Right kidney (tissue), 1 donor: ENCODE data around the gene MACROD2.
"Not testable (repeated sequence)": the region's sequence is repeated elsewhere in the genome, so short reads cannot be mapped to it uniquely, and the experiment has no call there.

Source experiments
- DNase-seq: peaks from one replicate; pipeline ENCODE4 v3.0.0-alpha.2; 2016

Gene MACROD2

GRCh38 chr20:14189794-14190402, 194.6 kb downstream of the MACROD2 start:
- peak; percentile 7 for DNase-seq

DNA sequence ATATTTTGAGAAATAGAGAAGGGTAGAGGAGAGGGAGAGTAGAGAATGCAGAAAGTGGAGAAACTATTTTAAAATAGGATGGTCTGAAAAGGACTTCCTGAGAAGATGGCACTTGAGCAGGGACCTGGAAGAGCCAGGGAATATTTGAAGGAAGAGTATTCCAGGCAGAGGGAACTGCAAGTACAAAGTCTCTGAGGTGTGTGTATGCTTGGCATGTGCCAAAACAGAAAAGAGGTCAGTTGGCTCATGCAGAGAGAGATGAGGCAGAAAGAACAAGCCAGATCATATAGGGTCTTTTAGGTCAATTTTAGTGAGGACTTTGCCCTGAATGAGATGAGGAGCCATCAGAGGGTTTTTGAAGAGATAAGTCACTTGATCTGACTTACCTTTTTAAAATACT, 196.2 kb downstream of the MACROD2 start:
- DNase-seq = no peak

GRCh38 chr20:14193443-14193842, 198.1 kb downstream of the MACROD2 start:
- no peak for DNase-seq

- DNase-seq = no peak
Observed at GRCh38 chr20:14193885-14194284, 198.6 kb downstream of the MACROD2 start.

GRCh38 chr20:14197097-14197496, 201.8 kb downstream of the MACROD2 start:
- no peak for DNase-seq

- no peak for DNase-seq
Observed at GRCh38 chr20:14198416-14198815, 203.1 kb downstream of the MACROD2 start.

- DNase-seq = no peak
Observed at GRCh38 chr20:14199111-14199510, 203.8 kb downstream of the MACROD2 start.

DNA sequence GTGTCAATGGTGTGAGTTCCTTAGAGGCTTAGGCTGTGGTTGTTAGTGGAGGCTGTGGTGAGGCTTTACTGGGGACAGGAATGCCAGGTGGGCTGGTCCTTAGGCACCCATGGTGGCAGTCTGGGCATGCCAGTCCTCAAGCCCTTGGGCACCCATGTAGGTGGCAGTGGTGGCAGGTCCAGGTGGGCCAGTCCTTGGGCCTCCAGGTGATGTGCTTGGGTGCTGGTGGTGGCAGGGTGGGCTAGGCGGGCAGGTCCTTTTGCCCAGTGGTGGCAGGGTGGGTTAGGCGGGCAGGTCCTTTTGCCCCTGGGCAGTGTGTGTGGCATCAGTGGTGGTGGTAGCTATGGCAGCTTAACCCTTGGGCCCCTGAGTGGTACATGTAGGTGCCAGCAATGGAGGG, 208.3 kb downstream of the MACROD2 start:
- DNase-seq = no peak

DNA sequence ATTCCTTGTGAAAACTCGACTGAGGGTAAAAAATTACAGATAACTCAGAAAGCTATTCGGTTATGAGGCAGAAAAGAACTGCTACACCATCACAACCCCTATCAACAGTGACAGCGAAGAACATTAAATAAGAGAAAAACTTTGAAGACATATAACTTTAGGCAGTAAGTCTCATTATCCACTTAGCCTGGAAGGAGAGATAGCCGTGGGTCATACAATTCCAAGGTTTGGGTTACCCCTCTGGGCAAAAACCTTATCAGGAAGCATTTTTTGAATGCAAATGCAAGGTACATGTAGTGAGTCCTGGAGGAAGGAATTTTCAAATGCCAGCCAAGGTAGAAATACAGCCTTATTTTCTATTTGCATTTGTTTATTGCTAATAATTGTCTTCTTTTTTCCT, 212.3 kb downstream of the MACROD2 start:
- no peak for DNase-seq

- DNase-seq = no peak
Observed at GRCh38 chr20:14208956-14209355, 213.6 kb downstream of the MACROD2 start.

DNA sequence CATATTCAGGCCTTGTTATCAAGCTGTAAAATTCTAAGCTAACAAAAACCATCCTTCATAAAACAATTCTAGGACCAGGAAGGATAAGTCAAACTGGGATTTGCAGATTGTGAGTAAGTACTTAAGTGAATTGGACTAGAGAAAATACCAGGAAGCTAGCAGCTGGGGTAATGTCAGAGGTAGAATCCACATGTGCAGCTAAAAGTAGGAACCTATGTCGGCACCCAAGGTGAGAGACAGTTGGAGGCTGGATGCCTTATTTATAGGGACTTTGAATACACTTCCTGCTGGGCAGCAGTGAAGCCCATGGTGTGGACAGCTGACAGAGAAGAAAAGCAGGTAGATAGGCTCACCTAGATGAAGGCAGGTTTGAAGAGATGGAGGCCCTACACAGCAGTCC, 214.8 kb downstream of the MACROD2 start:
- DNase-seq = no peak

DNA sequence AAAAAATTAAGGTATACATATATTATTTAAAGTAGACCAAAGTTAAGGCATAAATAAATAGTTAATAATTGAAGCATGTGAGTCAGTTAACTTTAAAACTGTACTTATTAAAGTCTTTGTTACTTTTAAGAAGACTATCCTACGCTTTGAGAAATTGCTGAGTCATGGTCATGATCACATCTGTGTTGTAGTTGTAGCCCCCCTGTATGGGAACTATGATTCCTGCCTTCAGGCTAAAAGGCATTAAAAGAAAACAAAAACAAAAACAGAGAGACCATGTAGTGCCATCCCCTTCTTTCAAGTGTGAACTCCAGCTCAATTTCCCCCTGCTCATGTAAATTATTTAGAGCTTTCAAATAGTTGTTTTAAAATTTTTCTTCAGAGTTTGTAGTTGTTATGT, 218.7 kb downstream of the MACROD2 start:
- no peak for DNase-seq

DNA sequence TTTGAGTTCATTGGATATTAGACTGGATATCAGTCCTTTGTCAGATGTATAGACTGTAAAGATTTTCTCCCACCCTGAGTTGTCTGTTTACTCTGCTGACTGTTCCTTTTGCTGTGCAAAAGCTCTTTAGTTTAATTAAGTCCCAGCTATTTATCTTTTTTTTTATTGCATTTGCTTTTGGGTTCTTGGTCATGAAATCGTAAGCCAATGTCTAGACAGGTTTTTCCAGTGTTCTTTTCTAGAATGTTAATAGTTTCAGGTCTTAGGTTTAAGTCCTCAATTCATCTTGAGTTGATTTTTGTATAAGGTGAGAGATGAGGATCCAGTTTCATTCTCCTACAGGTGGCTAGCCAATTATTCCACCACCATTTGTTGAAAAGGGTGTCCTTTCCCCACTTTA, 220.6 kb downstream of the MACROD2 start:
- not testable (repeated sequence) for DNase-seq

DNA sequence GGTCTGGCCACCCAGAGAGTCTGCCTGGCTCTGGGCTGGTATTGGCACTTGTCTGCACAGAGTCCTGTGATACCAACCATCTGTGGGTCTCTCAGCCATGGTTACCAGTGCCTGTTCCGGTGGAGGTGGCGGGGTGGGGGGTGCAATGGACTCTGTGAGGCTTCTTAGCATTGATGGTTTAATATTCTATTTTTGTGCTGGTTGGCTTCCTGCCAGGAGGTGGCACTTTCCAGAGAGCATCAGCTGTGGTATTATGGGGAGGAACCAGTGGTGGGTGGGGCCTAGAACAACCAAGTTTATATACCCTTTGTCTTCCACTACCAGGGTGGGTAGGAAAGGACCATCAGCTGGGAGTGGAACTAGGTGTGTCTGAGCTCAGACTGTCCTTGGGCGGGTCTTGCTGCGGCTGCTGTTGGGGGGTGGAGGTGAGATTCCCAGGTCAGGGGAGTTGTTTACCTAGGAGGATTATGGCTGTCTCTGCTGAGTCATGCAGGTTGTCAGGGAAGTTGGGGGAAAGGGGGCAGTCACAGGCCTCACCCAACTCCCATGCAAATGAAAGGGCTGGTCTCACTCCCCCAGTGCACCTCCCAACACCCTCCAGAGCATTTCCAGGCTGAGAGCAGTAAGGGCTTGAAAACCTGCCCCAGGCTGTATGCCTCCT, 224.6 kb downstream of the MACROD2 start:
- no peak for DNase-seq

DNA sequence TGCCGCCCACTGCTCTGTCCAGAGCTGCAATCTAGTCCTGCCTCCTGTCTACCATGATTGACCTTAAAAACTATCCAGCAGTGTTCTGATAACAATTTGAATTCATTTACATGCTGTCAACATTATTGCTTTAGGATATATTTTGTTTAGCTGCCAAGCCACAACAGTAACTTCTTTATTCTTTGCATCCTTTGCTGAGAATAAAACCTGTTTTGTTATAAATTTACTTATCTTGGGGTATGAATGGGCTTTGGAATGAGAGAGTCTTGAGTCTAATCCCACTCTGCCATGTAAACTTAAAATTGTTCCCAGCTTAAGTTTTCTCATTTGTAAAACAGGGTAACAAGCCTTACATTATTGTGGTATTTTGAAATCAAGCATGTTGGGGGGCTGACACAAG, 225.7 kb downstream of the MACROD2 start:
- DNase-seq = no peak

DNA sequence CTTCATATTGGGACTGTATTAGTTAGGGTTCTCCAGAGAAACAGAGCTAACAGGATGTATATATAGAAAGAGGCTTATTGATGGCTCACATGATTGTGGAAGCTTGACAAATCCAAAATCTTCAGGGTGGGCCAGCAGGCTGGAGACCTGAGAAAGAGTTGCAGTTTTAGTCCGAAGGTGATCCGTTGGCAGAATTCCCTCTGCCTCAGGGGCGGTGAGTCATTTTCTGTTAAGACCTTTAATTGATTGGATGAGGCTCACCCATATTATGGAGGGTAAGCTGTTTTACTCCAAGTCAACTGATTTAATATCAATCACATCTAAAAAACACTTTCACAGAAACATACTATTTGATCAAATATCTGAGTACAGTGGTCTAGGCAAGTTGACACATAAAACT, 228.5 kb downstream of the MACROD2 start:
- DNase-seq = no peak

GRCh38 chr20:14226051-14227049, 231.0 kb downstream of the MACROD2 start:
- peak; percentile 35 for DNase-seq

DNA sequence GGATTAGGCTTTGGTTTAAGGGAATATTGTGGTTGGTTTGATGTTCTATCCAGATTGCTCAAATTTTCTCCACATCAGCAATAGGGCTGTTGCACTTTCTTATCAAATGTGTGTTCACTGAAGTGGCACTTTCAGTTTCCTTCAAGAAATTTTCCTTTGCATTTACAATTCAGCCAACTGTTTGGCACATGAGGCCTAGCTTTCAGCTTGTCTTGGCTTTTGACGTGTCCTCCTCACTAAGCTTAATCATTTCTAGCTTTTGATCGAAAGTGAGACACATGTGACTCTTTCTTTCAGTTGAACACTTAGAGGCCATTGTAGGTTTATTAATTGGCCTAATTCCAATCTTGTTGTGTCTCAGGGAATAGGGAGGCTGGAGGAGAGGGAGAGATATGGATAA, 237.3 kb downstream of the MACROD2 start:
- DNase-seq = no peak

DNA sequence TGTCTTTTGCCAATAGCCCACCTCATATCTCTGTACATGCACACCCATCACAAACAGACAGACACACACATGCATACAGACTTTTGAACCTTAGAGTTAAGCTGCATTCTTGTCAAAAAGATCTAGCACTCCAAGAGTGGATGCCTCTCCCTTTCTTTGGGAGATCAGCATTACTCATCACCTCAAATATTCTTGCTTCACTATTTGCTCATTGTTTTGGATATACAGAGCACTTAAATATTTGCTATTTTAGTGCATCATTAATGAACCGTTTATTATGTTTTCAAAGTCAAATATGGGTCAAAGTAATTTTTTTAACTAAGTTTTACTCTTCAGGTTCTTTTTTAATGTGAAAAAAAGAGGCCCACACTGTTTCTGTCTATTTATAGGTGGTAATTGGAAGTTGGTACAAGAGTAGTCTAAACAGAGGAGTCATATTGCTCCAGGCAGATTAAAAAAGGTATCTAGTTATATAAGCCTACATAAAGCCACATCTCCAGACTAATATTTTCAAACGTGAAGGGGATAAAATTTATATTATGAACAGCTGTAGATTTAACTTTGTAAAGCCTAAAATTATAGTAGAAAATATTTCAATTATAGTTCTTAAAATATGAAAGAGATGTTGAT, 239.5 kb downstream of the MACROD2 start:
- DNase-seq = no peak

GRCh38 chr20:14235355-14235754, 240.0 kb downstream of the MACROD2 start:
- no peak for DNase-seq

GRCh38 chr20:14245368-14245970, 250.2 kb downstream of the MACROD2 start:
- no peak for DNase-seq

DNA sequence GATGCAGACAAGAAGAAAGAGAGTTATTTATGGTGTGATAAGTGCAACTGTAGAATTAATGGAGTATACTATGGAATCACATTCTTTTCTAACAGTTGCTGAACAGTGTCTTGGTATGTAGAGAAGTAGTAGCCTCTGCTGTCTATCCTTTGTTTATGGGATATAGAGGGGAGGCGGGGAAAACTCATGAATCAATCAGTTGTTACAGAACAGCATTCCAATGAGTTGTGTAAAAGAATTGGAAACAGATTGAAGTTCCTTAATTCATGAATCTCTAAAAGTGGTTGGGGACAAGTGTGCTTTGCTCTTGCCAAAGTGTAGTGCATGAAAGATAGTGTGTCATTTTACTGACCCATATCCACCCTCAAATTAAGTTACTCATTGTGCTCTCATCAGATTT, 264.4 kb downstream of the MACROD2 start:
- DNase-seq = no peak
